HFF-Myc (cell line): ENCODE data around the gene RAMACL.

Source experiments
- DNase-seq: peaks from one replicate; pipeline ENCODE4 v3.0.0-alpha.2; 2011; ENCODE audit warnings: low read depth; ENCODE audit errors: extremely low read depth
- H3K4me3 ChIP-seq: replicated peaks from 2 replicates; pipeline ENCODE4 v1.5.1; 2011; ENCODE audit warnings: low read depth, mild to moderate bottlenecking, control low read depth, low read length
- CTCF ChIP-seq: IDR thresholded peaks from 2 replicates; pipeline ENCODE4 v1.5.1; 2012; ENCODE audit warnings: mild to moderate bottlenecking, low read depth, low read length, control low read depth; ENCODE audit errors: missing control alignments

Gene RAMACL

GRCh38 chr6:166612471-166612881, 26.0 kb upstream of the RAMACL start:
- TF ChIP-seq CTCF: no peak
- no peak overlapping the region for H3K4me3 ChIP-seq
- no peak for DNase-seq

- no peak for DNase-seq
- H3K4me3 ChIP-seq: no peak overlapping the region
- no peak for TF ChIP-seq CTCF
Measured at GRCh38 chr6:166611631-166612030, 25.2 kb upstream of the RAMACL start.

- H3K4me3 ChIP-seq: no peak overlapping the region
- no peak for TF ChIP-seq CTCF
- no peak for DNase-seq
Measured at GRCh38 chr6:166610069-166610468, 23.6 kb upstream of the RAMACL start.

GRCh38 chr6:166608774-166609173, 22.3 kb upstream of the RAMACL start:
- DNase-seq: no peak
- no peak for TF ChIP-seq CTCF
- H3K4me3 ChIP-seq: no peak overlapping the region

- DNase-seq: no peak
- H3K4me3 ChIP-seq: no peak overlapping the region
- TF ChIP-seq CTCF: no peak
Measured at GRCh38 chr6:166605752-166606151, 19.3 kb upstream of the RAMACL start.

- no peak for DNase-seq
- H3K4me3 ChIP-seq: no peak overlapping the region
- no peak for TF ChIP-seq CTCF
Measured at GRCh38 chr6:166604911-166605310, 18.4 kb upstream of the RAMACL start.

- no peak for DNase-seq
- no peak for TF ChIP-seq CTCF
- no peak overlapping the region for H3K4me3 ChIP-seq
Measured at GRCh38 chr6:166604328-166604727, 17.9 kb upstream of the RAMACL start.
